ENCODE results near the gene ACIN1. TPM values are rescaled to one million over a fixed set of nuclear protein-coding genes. Genes with fewer than 3 reads are reported as not detected.
A peak's percentile ranks its signal among the peaks of the same experiment; 100 is the strongest.

ACIN1 gene
- total and polyA plus RNA-seq, 2 experiments from 2014 or later, result 76.1 to 172 TPM

DNA sequence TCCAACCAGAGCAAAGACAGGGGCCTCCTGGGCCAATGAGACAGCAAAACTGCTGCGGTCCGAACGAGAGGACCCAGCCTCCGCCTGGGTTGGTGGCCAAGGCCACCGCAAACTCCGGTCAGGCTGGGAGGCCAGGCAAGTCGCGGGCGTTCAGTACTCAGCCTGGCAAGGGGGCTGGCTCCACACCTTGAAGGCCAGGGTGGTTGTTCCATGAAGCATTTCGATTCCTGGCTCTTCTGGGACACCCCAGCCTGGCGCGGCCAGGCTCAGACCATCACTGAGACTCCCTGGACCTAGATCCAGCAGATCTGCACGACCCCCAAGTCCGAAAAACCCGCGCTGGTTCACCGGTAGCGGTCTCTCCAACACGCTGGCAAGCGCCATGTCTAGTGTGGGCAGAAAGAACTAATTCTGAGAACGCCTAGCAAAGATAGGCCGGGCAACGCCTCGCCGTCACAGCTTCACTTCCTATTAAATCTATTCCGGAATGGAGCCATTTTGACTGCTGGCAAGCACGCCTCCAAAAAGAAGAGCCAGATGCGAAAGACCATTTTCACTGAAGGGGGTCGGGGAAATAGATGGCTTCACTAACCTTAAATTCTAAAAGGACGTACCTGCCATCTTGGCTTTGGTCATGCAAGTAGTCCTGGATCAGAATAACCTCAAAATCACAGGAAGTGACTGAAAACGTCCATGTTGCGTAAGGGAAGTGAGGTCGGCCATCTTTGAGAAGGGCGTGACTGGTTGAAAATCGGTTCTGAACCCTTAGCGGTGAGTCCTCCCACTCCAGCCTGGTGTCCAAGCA, 60.2 kb downstream of the ACIN1 start, which contains the start of gene PSMB5:
TSS of gene PSMB5 (minus strand) at position 403 of the 805 bp plus-strand sequence. CDS start at position 384, 19 bp downstream.
- ATAC-seq (peak; percentile 96), DNase-seq (ENCODE audit: low spot score) (peak; percentile 98)
- H4K20me1 ChIP-seq (replicated peaks; ENCODE audit: insufficient read depth), result no peaks in the 10 kb centered on the region
- peaks cover 10% of the 10 kb centered on the region for H3K4me1 ChIP-seq (ENCODE audit: insufficient read depth)
- peaks cover 41% of the 10 kb centered on the region for H3K79me2 ChIP-seq (replicated peaks; ENCODE audit: insufficient read depth)
- Mint-ChIP-seq H3K27me3 (ENCODE audit: insufficient read depth, low read depth, poor library complexity) (no peaks in the 10 kb centered on the region), H3K4me3 (peak within 1 kb of the TSS; percentile 95), H3K36me3 (ENCODE audit: low read depth) (peaks cover 41% of the 10 kb centered on the region), H3K9me3 (no peaks in the 10 kb centered on the region), H3K27ac (peak within 1 kb of the TSS; percentile 100), H3K4me1 (peaks cover 17% of the 10 kb centered on the region)
- H3K9me2 ChIP-seq (ENCODE audit: insufficient read depth), result 0 out of 2 replicates have a peak, but pooled peaks cover 4% of the 10 kb centered on the region
- H3K4me3 ChIP-seq, result peak within 1 kb of the TSS; percentile 75
- H2AFZ ChIP-seq, result peak within 1 kb of the TSS; percentile 7
- peaks cover 31% of the 10 kb centered on the region for H3K36me3 ChIP-seq (ENCODE audit: insufficient read depth)
- peaks cover 6% of the 10 kb centered on the region; the same call in 1 of the 2 replicates for H3F3A ChIP-seq (replicated peaks; ENCODE audit: low read depth)
- TF ChIP-seq POLR2AphosphoS5 (IDR thresholded peaks at IDR 0.05; ENCODE audit: low read depth), result peak; percentile 76
- TF ChIP-seq, protein P1, sequence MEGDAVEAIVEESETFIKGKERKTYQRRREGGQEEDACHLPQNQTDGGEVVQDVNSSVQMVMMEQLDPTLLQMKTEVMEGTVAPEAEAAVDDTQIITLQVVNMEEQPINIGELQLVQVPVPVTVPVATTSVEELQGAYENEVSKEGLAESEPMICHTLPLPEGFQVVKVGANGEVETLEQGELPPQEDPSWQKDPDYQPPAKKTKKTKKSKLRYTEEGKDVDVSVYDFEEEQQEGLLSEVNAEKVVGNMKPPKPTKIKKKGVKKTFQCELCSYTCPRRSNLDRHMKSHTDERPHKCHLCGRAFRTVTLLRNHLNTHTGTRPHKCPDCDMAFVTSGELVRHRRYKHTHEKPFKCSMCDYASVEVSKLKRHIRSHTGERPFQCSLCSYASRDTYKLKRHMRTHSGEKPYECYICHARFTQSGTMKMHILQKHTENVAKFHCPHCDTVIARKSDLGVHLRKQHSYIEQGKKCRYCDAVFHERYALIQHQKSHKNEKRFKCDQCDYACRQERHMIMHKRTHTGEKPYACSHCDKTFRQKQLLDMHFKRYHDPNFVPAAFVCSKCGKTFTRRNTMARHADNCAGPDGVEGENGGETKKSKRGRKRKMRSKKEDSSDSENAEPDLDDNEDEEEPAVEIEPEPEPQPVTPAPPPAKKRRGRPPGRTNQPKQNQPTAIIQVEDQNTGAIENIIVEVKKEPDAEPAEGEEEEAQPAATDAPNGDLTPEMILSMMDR (conservative IDR thresholded peaks at IDR 0.05; ENCODE audit: low read depth in 2 of 2), result no peak
- no peak for TF ChIP-seq NANOG (IDR thresholded peaks at IDR 0.05; ENCODE audit: borderline replicate concordance)
- TF ChIP-seq, protein P2, sequence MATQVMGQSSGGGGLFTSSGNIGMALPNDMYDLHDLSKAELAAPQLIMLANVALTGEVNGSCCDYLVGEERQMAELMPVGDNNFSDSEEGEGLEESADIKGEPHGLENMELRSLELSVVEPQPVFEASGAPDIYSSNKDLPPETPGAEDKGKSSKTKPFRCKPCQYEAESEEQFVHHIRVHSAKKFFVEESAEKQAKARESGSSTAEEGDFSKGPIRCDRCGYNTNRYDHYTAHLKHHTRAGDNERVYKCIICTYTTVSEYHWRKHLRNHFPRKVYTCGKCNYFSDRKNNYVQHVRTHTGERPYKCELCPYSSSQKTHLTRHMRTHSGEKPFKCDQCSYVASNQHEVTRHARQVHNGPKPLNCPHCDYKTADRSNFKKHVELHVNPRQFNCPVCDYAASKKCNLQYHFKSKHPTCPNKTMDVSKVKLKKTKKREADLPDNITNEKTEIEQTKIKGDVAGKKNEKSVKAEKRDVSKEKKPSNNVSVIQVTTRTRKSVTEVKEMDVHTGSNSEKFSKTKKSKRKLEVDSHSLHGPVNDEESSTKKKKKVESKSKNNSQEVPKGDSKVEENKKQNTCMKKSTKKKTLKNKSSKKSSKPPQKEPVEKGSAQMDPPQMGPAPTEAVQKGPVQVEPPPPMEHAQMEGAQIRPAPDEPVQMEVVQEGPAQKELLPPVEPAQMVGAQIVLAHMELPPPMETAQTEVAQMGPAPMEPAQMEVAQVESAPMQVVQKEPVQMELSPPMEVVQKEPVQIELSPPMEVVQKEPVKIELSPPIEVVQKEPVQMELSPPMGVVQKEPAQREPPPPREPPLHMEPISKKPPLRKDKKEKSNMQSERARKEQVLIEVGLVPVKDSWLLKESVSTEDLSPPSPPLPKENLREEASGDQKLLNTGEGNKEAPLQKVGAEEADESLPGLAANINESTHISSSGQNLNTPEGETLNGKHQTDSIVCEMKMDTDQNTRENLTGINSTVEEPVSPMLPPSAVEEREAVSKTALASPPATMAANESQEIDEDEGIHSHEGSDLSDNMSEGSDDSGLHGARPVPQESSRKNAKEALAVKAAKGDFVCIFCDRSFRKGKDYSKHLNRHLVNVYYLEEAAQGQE (IDR thresholded peaks at IDR 0.05; ENCODE audit: unreplicated experiment), result no peak
- peak; percentile 76 for TF ChIP-seq CREB1 (CRISPR knock-in tag; IDR thresholded peaks at IDR 0.05; ENCODE audit: low read depth)
- TF ChIP-seq ETS1 (IDR thresholded peaks at IDR 0.05), result peak; percentile 91
- TF ChIP-seq EZH2 (IDR thresholded peaks at IDR 0.05; ENCODE audit: low read depth, unreplicated experiment), result no peak
- no peak for TF ChIP-seq ZNF331 (CRISPR knock-in tag; IDR thresholded peaks at IDR 0.05; ENCODE audit: low read depth)
- peak within 1 kb of the TSS; percentile 88 for H3K27ac ChIP-seq (ENCODE audit: low read depth)
- no peaks in the 10 kb centered on the region for H3K27me3 ChIP-seq (ENCODE audit: insufficient read depth)
- H3K4me2 ChIP-seq, result peak within 1 kb of the TSS; percentile 27

Data from GM23338 (cell line).